K562 (cell line): Measurements from ENCODE around the gene TERC. TPM values are rescaled to one million over a fixed set of nuclear protein-coding genes. Genes with fewer than 3 reads are reported as not detected.

Experiments
- ATAC-seq: fragments of 200-7000 bp; cut with Tn5 transposase; 3 replicates; pipeline ENCODE4 v1.9.1; 2020; ENCODE audit warnings: moderate library complexity
- Bru-seq: library from RNA; stranded (reverse); fragments of 400-500 nt; gene quantifications from one replicate; lab custom pipeline; 2021; lab: Mats Ljungman, UMichigan
- BruChase-seq, 2 experiments: library from RNA; stranded (reverse); fragments of 400-500 nt; gene quantifications; one replicate each; lab custom pipeline; 2021; lab: Mats Ljungman, UMichigan
- BruUV-seq: library from RNA; stranded (reverse); fragments of 400-500 nt; replicated peaks from 2 replicates; lab custom pipeline; 2021; lab: Mats Ljungman, UMichigan
- CTCF ChIA-PET: fragments of 300-600 bp; formaldehyde crosslinking; extraction: SDS; loops from one replicate; lab custom pipeline; 2021; ENCODE audit warnings: low intra/inter-chr PET ratio; lab: Yijun Ruan, JAX
- POLR2A ChIA-PET: fragments of 300-600, 350-650 bp; sonication (Branson Sonifier 250); formaldehyde crosslinking; extraction: SDS; loops from one replicate; lab custom pipeline; 2021; ENCODE audit warnings: antibody characterized with exemption, inconsistent platforms; lab: Yijun Ruan, JAX
- DNase-seq, 4 experiments: peaks; one replicate each; pipeline versions ENCODE4 v3.0.0 to v3.0.0-alpha.2; 2011 to 2018; ENCODE audit warnings: low spot score in 3 of 4, mixed read lengths in 3 of 4; ENCODE audit errors: extremely low read depth in 1 of 4
- FAIRE-seq: peaks from 2 replicates; lab custom pipeline; 2011; peaks lifted over from hg19 to GRCh38; lab: Jason Lieb, UNC
- H2AFZ ChIP-seq: 2 replicates; pipeline ENCODE4 v1.6.0; 2011; ENCODE audit warnings: low read depth, low read length, control low read depth, inconsistent platforms
- H3K27ac ChIP-seq: fragments of 200-600 bp; 3 replicates; pipeline ENCODE4 v1.8.0; 2011; ENCODE audit warnings: low read depth, mild to moderate bottlenecking, control low read depth, inconsistent platforms, low read length, moderate library complexity, mixed read lengths; ENCODE audit errors: extremely low read depth
- H3K27me3 ChIP-seq, 2 experiments: fragments of 300-600 bp in 1 of 2; 2 replicates in 1 of 2; 3 replicates in 1 of 2; pipeline versions ENCODE4 v1.6.0 to v1.8.0; 2011; ENCODE audit warnings: inconsistent platforms in 2 of 2, low read length in 2 of 2, mild to moderate bottlenecking in 1 of 2, mixed read lengths in 1 of 2, moderate library complexity in 1 of 2; ENCODE audit not compliant: control insufficient read depth in 2 of 2, insufficient read depth in 2 of 2
- H3K36me3 ChIP-seq: fragments of 300-600 bp; 3 replicates; pipeline ENCODE4 v1.8.0; 2011; ENCODE audit warnings: mild to moderate bottlenecking, low read length, inconsistent platforms; ENCODE audit not compliant: control insufficient read depth, insufficient read depth
- H3K4me1 ChIP-seq, 2 experiments: fragments of 200-600 bp in 1 of 2; replicated peaks in 1 of 2; 2 replicates in 1 of 2; 3 replicates in 1 of 2; pipeline versions ENCODE4 v1.5.1 to v1.8.0; 2011; ENCODE audit warnings: inconsistent platforms in 2 of 2, low read length in 2 of 2, mild to moderate bottlenecking in 1 of 2, mixed read lengths in 1 of 2, moderate library complexity in 1 of 2; ENCODE audit not compliant: control insufficient read depth in 2 of 2, insufficient read depth in 2 of 2
- H3K4me2 ChIP-seq: 2 replicates; pipeline ENCODE4 v1.6.1; 2011; ENCODE audit warnings: low read length, control low read depth, inconsistent platforms, mixed read lengths; ENCODE audit not compliant: insufficient read depth
- H3K4me3 ChIP-seq: fragments of 200-600 bp; sonication (generic), shearing (Covaris generic); 2 replicates; pipeline ENCODE4 v1.5.1; 2016; ENCODE audit warnings: control low read depth, inconsistent platforms
- H3K79me2 ChIP-seq: fragments of 200-600 bp; 3 replicates; pipeline ENCODE4 v1.8.0; 2011; ENCODE audit warnings: low read length, inconsistent platforms; ENCODE audit not compliant: control insufficient read depth, insufficient read depth
- H3K9ac ChIP-seq, 2 experiments: 2 replicates each; pipeline versions ENCODE4 v1.6.0 to v1.6.1; 2011; ENCODE audit warnings: low read depth in 2 of 2, low read length in 2 of 2, control low read depth in 1 of 2, inconsistent platforms in 1 of 2, mild to moderate bottlenecking in 1 of 2, mixed read lengths in 1 of 2; ENCODE audit not compliant: insufficient read depth in 1 of 2
- H3K9me1 ChIP-seq: one replicate; pipeline ENCODE4 v1.6.0; 2011; ENCODE audit warnings: inconsistent platforms, mild to moderate bottlenecking, low read length, moderate library complexity; ENCODE audit not compliant: control insufficient read depth, insufficient read depth
- H3K9me3 ChIP-seq: replicated peaks from 2 replicates; pipeline ENCODE4 v1.5.1; 2011; ENCODE audit warnings: low read depth, low read length, inconsistent platforms; ENCODE audit not compliant: control insufficient read depth, insufficient read depth
- H4K20me1 ChIP-seq: replicated peaks from 2 replicates; pipeline ENCODE4 v1.6.1; 2011; ENCODE audit warnings: low read length, inconsistent platforms, mixed read lengths; ENCODE audit not compliant: control insufficient read depth, insufficient read depth
- ARNT ChIP-seq, 2 experiments: fragments of 450-650 bp; IDR thresholded peaks; 2 replicates each; pipeline ENCODE4 v1.6.1; 2016; ENCODE audit warnings: mild to moderate bottlenecking in 1 of 2
- CHD2 ChIP-seq: IDR thresholded peaks from 2 replicates; pipeline ENCODE4 v1.6.1; 2011; ENCODE audit warnings: low read depth, low read length
- ELK3 ChIP-seq: fragments of 450-650 bp; formaldehyde crosslinking; IDR thresholded peaks from 2 replicates; pipeline ENCODE4 v1.4.0; 2020; ENCODE audit warnings: mild to moderate bottlenecking
- FOS ChIP-seq: IDR thresholded peaks from 3 replicates; pipeline ENCODE4 v1.6.1; 2011; ENCODE audit not compliant: insufficient read length; ENCODE audit errors: extremely low read depth
- FOXJ3 ChIP-seq: sonication (generic); formaldehyde crosslinking; IDR thresholded peaks from 2 replicates; pipeline ENCODE4 v1.4.0; 2020; ENCODE audit warnings: mild to moderate bottlenecking, missing genetic modification reagents
- GABPB2 ChIP-seq: fragments of 250-450 bp; sonication (Bioruptor Pico); conservative IDR thresholded peaks from 2 replicates; pipeline ENCODE4 v1.5.1; 2021; ENCODE audit warnings: mild to moderate bottlenecking
- KAT7 ChIP-seq: sonication (generic); formaldehyde crosslinking; IDR thresholded peaks from 2 replicates; pipeline ENCODE4 v1.8.0; 2022; ENCODE audit warnings: missing genetic modification reagents, mild to moderate bottlenecking, borderline replicate concordance
- PHF21A ChIP-seq: fragments of 450-650 bp; IDR thresholded peaks from 2 replicates; pipeline ENCODE4 v1.6.1; 2017; ENCODE audit warnings: low read depth, borderline replicate concordance
- XRCC3 ChIP-seq: fragments of 450-650 bp; IDR thresholded peaks from 2 replicates; pipeline ENCODE4 v1.6.1; 2017; ENCODE audit warnings: mild to moderate bottlenecking, moderate library complexity
- ZBTB1 ChIP-seq: sonication (generic); formaldehyde crosslinking; IDR thresholded peaks from 2 replicates; pipeline ENCODE4 v1.8.1; 2023; ENCODE audit warnings: missing genetic modification reagents, low read depth, mild to moderate bottlenecking, borderline replicate concordance
- ZBTB7A ChIP-seq: IDR thresholded peaks from 2 replicates; pipeline ENCODE4 v1.6.1; 2011; ENCODE audit warnings: low read depth, mild to moderate bottlenecking, low read length, moderate library complexity, borderline replicate concordance; ENCODE audit not compliant: control insufficient read depth
- WGBS: fragments of 100-300 bp; shearing (Covaris generic); methylation state at CpG from one replicate; pipeline ENCODE4 v1.1.6; 2016; ENCODE audit warnings: low coverage, mixed read lengths; ENCODE audit not compliant: insufficient coverage; ENCODE audit errors: missing lambda C conversion rate; 5-methylcytosine and 5-hydroxymethylcytosine counted together
- in situ Hi-C: fragments of 300-500 bp; cut with MboI; formaldehyde crosslinking; loops from 4 replicates; pipeline ENCODE4 v1.15.0; 2018; ENCODE audit warnings: inconsistent platforms, mixed read lengths
- intact Hi-C: fragments of 100-400 bp; cut with micrococcal nuclease; formaldehyde crosslinking; loops from 2 replicates; pipeline ENCODE4 v1.14.2; 2022
- long read RNA-seq, 3 experiments: library from polyadenylated mRNA in 2 of 3; library from RNA in 1 of 3; unstranded in 2 of 3; stranded (forward) in 1 of 3; transcript quantifications; one replicate each; pipeline ENCODE4 v2.0.0, GENCODE V29; 2019 to 2022
- polyA minus RNA-seq, 3 experiments: library from RNA; depleted of rRNA, polyadenylated mRNA; stranded (reverse); fragments of >200 nt; gene quantifications; 2 replicates each; pipeline ENCODE4 v1.2.3, GENCODE V29; 2011
- polyA plus RNA-seq, 8 experiments: library from polyadenylated mRNA; depleted of rRNA in 4 of 8; stranded (reverse) in 5 of 8; unstranded in 3 of 8; fragments of >200 nt; fragmentation: Nextera tagmentation in 2 of 8; fragmentation: Illumina TruSeq in 1 of 8; extraction: Ambion mirVana in 2 of 8; extraction: Trizol in 1 of 8; gene quantifications; 2 replicates each; pipeline versions ENCODE4 v1.2.1 to v1.2.3, GENCODE V29; 2011 to 2014; ENCODE audit warnings: inconsistent platforms in 1 of 8, missing spikeins in 1 of 8
- total RNA-seq, 7 experiments: library from RNA; depleted of rRNA in 6 of 7; stranded (reverse); fragments of >200 nt in 6 of 7; fragmentation: Illumina TruSeq in 2 of 7; extraction: Trizol in 2 of 7; gene quantifications; 2 replicates each; pipeline versions ENCODE4 v1.2.1 to v1.2.3, GENCODE V29; 2011 to 2021; ENCODE audit warnings: low replicate concordance in 1 of 7
- TF ChIP-seq, protein P1 (sequence below): fragments of 250-450 bp; sonication (Bioruptor Pico); IDR thresholded peaks from 2 replicates; pipeline ENCODE4 v1.9.0; 2021; ENCODE audit warnings: mild to moderate bottlenecking
- TF ChIP-seq, protein P2 (sequence below): fragments of 450-650 bp; IDR thresholded peaks from 2 replicates; pipeline ENCODE4 v1.6.1; 2014; ENCODE audit warnings: low read depth, mild to moderate bottlenecking, moderate library complexity, borderline replicate concordance

The TERC gene
- total RNA-seq (2011; cell fraction: chromatin; rRNA removed; ENCODE audit: low replicate concordance) = 36.3 and 90.3 TPM in 2 replicates
- 789 and 987 TPM in 2 replicates for total RNA-seq (2011; cell fraction: nucleolus; rRNA removed)
- 251 and 255 TPM in 2 replicates for total RNA-seq (2011; cell fraction: nucleoplasm; rRNA removed)
- total RNA-seq (2014; rRNA removed) = 234 and 350 TPM in 2 replicates
- total RNA-seq (2014; rRNA removed; fragmentation: Illumina TruSeq; extraction: Trizol) = 13.5 and 26.5 TPM in 2 replicates
- total RNA-seq (2015; rRNA removed; fragmentation: Illumina TruSeq; extraction: Trizol) = 65.2 and 65.5 TPM in 2 replicates
- 21.6 and 29.3 TPM in 2 replicates for total RNA-seq (2021)
- polyA plus RNA-seq (2011; rRNA removed) = 0.82 and 1.7 TPM in 2 replicates
- polyA plus RNA-seq (2011; cell fraction: cytosol; rRNA removed) = 0.66 and 2.5 TPM in 2 replicates
- 6.7 and 48.0 TPM in 2 replicates for polyA plus RNA-seq (2011; cell fraction: nucleus; rRNA removed)
- polyA plus RNA-seq (2012) = 0.21 TPM in 1 of 2 replicates, not detected in the other
- polyA plus RNA-seq (2014; fragmentation: Illumina TruSeq; extraction: Trizol) = not detected in 2 replicates
- not detected for polyA plus RNA-seq (2014; fragmentation: Nextera tagmentation; extraction: Ambion mirVana)
- 0.77 TPM in 1 of 2 replicates, not detected in the other for polyA plus RNA-seq (2014; rRNA removed)
- 6.8 and 12.0 TPM in 2 replicates for polyA minus RNA-seq (2011; rRNA and poly(A)+ RNA removed)
- polyA minus RNA-seq (2011; cell fraction: cytosol; rRNA and poly(A)+ RNA removed) = 114 and 120 TPM in 2 replicates
- polyA minus RNA-seq (2011; cell fraction: nucleus; rRNA and poly(A)+ RNA removed) = 597 and 952 TPM in 2 replicates
- percentile 80 among the genes with signal in this experiment for Bru-seq, nascent RNA
- BruChase-seq, experiment 1, labeled RNA remaining after a 2-hour chase = percentile 66 among the genes with signal in this experiment
- BruChase-seq, experiment 2, labeled RNA remaining after a 6-hour chase = percentile 58 among the genes with signal in this experiment
- long read RNA-seq, experiment 1 = 0 reads
- long read RNA-seq, experiment 2 = 0 reads
- long read RNA-seq, experiment 3 = 0 reads

GRCh38 chr3:169764882-169765612 lies at the start of gene TERC:
TERC (minus strand) TSS chr3:169765060.
- Histone ChIP-seq H3K9ac (peak within 1 kb of the TSS; percentile 91 to 98), H3K36me3 (no peaks in the 10 kb centered on the region; the same call in 2 of the 3 replicates), H3K27me3 (no peaks in the 10 kb centered on the region), H3K27ac (peak within 1 kb of the TSS; percentile 95), H3K9me1 (no peaks in the 10 kb centered on the region), H4K20me1 (no peaks in the 10 kb centered on the region), H3K9me3 (peaks cover 12% of the 10 kb centered on the region), H3K4me1 (peaks cover 6 to 16% of the 10 kb centered on the region in 2 experiments), H2AFZ (peak within 1 kb of the TSS; percentile 90), H3K4me2 (peak within 1 kb of the TSS; percentile 85), H3K4me3 (peak within 1 kb of the TSS; percentile 71), H3K79me2 (peaks cover 2% of the 10 kb centered on the region; the same call in 1 of the 3 replicates)
- DNase-seq (peak; percentile 74 to 93 (median 82)), FAIRE-seq (peak; percentile 89), ATAC-seq (peak; percentile 96)
- CTCF ChIA-PET = no interaction called here
- WGBS = 32% methylated on average over 33 of the region's 42 CpGs
- POLR2A ChIA-PET = interaction anchor here (0.5 to 3.2 kb wide), 7 partner anchors 9 to 79 kb away, joined by 3 to 16 read pairs (median 3); partner anchors contain the start of gene MYNN
- TSS peak; percentile 91 for BruUV-seq
- in situ Hi-C loops (no loop called here), intact Hi-C loops (loop anchor here (5.0 kb wide), 3 partner anchors 202 to 647 kb away; partner anchors contain the start of genes GPR160 and SEC62)
- no peak for TF ChIP-seq ARNT (IDR thresholded peaks at IDR 0.05)
- no peak for TF ChIP-seq PHF21A
- no peak for TF ChIP-seq FOXJ3 (CRISPR knock-in tag)
- TF ChIP-seq, protein P1, sequence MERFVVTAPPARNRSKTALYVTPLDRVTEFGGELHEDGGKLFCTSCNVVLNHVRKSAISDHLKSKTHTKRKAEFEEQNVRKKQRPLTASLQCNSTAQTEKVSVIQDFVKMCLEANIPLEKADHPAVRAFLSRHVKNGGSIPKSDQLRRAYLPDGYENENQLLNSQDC (CRISPR knock-in tag) = peak; percentile 86
- no peak for TF ChIP-seq GABPB2 (CRISPR knock-in tag)
- TF ChIP-seq ELK3 (CRISPR knock-in tag) = no peak
- no peak for TF ChIP-seq KAT7
- no peak for TF ChIP-seq FOS
- no peak for TF ChIP-seq ZBTB7A
- no peak for TF ChIP-seq XRCC3
- no peak; the same call in 1 of the 2 replicates for TF ChIP-seq ZBTB1 (CRISPR knock-in tag)
- TF ChIP-seq, protein P2, sequence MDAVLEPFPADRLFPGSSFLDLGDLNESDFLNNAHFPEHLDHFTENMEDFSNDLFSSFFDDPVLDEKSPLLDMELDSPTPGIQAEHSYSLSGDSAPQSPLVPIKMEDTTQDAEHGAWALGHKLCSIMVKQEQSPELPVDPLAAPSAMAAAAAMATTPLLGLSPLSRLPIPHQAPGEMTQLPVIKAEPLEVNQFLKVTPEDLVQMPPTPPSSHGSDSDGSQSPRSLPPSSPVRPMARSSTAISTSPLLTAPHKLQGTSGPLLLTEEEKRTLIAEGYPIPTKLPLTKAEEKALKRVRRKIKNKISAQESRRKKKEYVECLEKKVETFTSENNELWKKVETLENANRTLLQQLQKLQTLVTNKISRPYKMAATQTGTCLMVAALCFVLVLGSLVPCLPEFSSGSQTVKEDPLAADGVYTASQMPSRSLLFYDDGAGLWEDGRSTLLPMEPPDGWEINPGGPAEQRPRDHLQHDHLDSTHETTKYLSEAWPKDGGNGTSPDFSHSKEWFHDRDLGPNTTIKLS = peak; percentile 52; the same call in 1 of the 2 replicates
- TF ChIP-seq CHD2 = peak; percentile 98
